ENCODE data around the gene CABCOCO1. TPM values are rescaled to one million over a fixed set of nuclear protein-coding genes. Genes with fewer than 3 reads are reported as not detected.
"Not testable (repeated sequence)": the region's sequence is repeated elsewhere in the genome, so short reads cannot be mapped to it uniquely, and the experiment has no call there.

Gene CABCOCO1
- total and polyA plus RNA-seq, 10 of the 15 experiments (the other 5 are each of a cell fraction or from before 2014, with no cell fraction given): not detected

- SMC1A ChIA-PET (ENCODE audit: uncharacterized antibody, unreplicated experiment); H3K27me3 ChIP-seq (replicated peaks in 1 of 2; ENCODE audit: control insufficient read depth in 2 of 2, insufficient read depth in 2 of 2, low read length in 1 of 2); BruUV-seq (replicated peaks); H3K9ac ChIP-seq (ENCODE audit: control insufficient read depth, insufficient read depth, low read length); H2AFZ ChIP-seq (ENCODE audit: control insufficient read depth, low read depth, low read length); H3K4me2 ChIP-seq (ENCODE audit: control insufficient read depth, insufficient read depth); H3K4me3 ChIP-seq; H3K79me2 ChIP-seq (ENCODE audit: control insufficient read depth, insufficient read depth, low read length); H3K27ac ChIP-seq (ENCODE audit: control insufficient read depth, insufficient read depth); RAD21 ChIA-PET (ENCODE audit: unreplicated experiment); POLR2A ChIA-PET; H3K9me3 ChIP-seq (replicated peaks; ENCODE audit: control insufficient read depth, insufficient read depth, low read length); H4K20me1 ChIP-seq (ENCODE audit: control insufficient read depth, insufficient read depth); intact Hi-C loops (cut with micrococcal nuclease; ENCODE audit: unreplicated experiment); DNase-seq (ENCODE audit: low read depth, low spot score); H3K36me3 ChIP-seq (ENCODE audit: control insufficient read depth in 2 of 2, insufficient read depth in 2 of 2, low read length in 1 of 2); FAIRE-seq; H3K4me1 ChIP-seq (ENCODE audit: control insufficient read depth, insufficient read depth, low read length); CTCF ChIA-PET; ATAC-seq: not testable (repeated sequence)
- WGBS (ENCODE audit: insufficient coverage, insufficient replicate concordance, low lambda C conversion rate, missing lambda C conversion rate): 0% methylated on average over 2 of the region's 2 CpGs
- in situ Hi-C loops (cut with MboI): loop anchor here (10.0 kb wide), 1 partner anchor 910 kb away; no protein-coding TSS in a partner anchor
Observed at GRCh38 chr10:61725221-61725620, 62.5 kb downstream of the CABCOCO1 start.

DNA sequence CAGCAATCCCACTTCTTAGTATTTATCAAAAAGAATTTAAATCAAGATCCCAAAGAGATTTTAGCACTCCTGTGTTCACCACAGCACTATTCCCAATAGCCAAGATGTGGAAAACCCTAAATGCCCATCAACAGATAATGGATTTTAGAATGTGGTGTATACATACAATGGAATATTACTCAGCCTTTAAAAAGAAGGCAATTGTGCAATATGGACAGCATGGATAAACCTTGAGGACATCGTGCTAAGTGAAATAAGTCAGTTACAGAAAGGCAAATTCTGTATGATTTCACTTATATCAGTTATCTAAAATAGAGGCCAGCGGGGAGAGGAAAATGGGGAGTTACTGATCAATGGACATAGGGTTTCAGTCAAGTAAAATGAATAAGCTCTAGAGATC lies 66.9 kb downstream of the CABCOCO1 start:
- Histone ChIP-seq H4K20me1 (ENCODE audit: control insufficient read depth, insufficient read depth) (no peaks in the 10 kb centered on the region), H3K4me3 (no peak overlapping the region), H3K9ac (ENCODE audit: control insufficient read depth, insufficient read depth, low read length) (no peak overlapping the region), H3K36me3 (ENCODE audit: control insufficient read depth in 2 of 2, insufficient read depth in 2 of 2, low read length in 1 of 2) (no peaks in the 10 kb centered on the region), H2AFZ (ENCODE audit: control insufficient read depth, low read depth, low read length) (no peak overlapping the region), H3K79me2 (ENCODE audit: control insufficient read depth, insufficient read depth, low read length) (no peaks in the 10 kb centered on the region), H3K4me1 (ENCODE audit: control insufficient read depth, insufficient read depth, low read length) (no peaks in the 10 kb centered on the region), H3K4me2 (ENCODE audit: control insufficient read depth, insufficient read depth) (no peak overlapping the region), H3K27me3 (replicated peaks in 1 of 2; ENCODE audit: control insufficient read depth in 2 of 2, insufficient read depth in 2 of 2, low read length in 1 of 2) (peaks cover 0 to 4% of the 10 kb centered on the region in 2 experiments; a peak in 1 of 4 replicates), H3K9me3 (replicated peaks; ENCODE audit: control insufficient read depth, insufficient read depth, low read length) (no peaks in the 10 kb centered on the region), H3K27ac (ENCODE audit: control insufficient read depth, insufficient read depth) (no peak overlapping the region)
- ChIA-PET SMC1A (ENCODE audit: uncharacterized antibody, unreplicated experiment) (no interaction called here), CTCF (interaction anchor here (0.8 kb wide), 1 partner anchor 590 kb away, joined by 3 read pairs; no protein-coding TSS in a partner anchor), POLR2A (no interaction called here), RAD21 (ENCODE audit: unreplicated experiment) (no interaction called here)
- BruUV-seq (replicated peaks): no TSS peak
- no peak for TF ChIP-seq NR2C1 (IDR thresholded peaks at IDR 0.05)
- no peak for TF ChIP-seq RAD21 (IDR thresholded peaks at IDR 0.05; ENCODE audit: insufficient read depth, low read depth, low read length)
- no peak for TF ChIP-seq CREB1 (IDR thresholded peaks at IDR 0.05; ENCODE audit: low read depth)
- TF ChIP-seq GABPA (IDR thresholded peaks at IDR 0.05; ENCODE audit: low read depth): no peak
- no peak for TF ChIP-seq CEBPB (IDR thresholded peaks at IDR 0.05; ENCODE audit: borderline replicate concordance in 1 of 2, low read depth in 2 of 2, low read length in 2 of 2)
- no peak for TF ChIP-seq SP1 (IDR thresholded peaks at IDR 0.05; ENCODE audit: low read depth, low read length)
- TF ChIP-seq CHD2 (IDR thresholded peaks at IDR 0.05; ENCODE audit: borderline replicate concordance, low read depth, low read length): no peak
- TF ChIP-seq, protein P1, sequence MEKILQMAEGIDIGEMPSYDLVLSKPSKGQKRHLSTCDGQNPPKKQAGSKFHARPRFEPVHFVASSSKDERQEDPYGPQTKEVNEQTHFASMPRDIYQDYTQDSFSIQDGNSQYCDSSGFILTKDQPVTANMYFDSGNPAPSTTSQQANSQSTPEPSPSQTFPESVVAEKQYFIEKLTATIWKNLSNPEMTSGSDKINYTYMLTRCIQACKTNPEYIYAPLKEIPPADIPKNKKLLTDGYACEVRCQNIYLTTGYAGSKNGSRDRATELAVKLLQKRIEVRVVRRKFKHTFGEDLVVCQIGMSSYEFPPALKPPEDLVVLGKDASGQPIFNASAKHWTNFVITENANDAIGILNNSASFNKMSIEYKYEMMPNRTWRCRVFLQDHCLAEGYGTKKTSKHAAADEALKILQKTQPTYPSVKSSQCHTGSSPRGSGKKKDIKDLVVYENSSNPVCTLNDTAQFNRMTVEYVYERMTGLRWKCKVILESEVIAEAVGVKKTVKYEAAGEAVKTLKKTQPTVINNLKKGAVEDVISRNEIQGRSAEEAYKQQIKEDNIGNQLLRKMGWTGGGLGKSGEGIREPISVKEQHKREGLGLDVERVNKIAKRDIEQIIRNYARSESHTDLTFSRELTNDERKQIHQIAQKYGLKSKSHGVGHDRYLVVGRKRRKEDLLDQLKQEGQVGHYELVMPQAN (conservative IDR thresholded peaks at IDR 0.05): no peak
- no peak for TF ChIP-seq FOXM1 (IDR thresholded peaks at IDR 0.05; ENCODE audit: low read depth, low read length)
- no peak for TF ChIP-seq BHLHE40 (IDR thresholded peaks at IDR 0.05; ENCODE audit: borderline replicate concordance in 1 of 2, low read depth in 2 of 2, low read length in 1 of 2)
- ATAC-seq: no peak
- no peak for FAIRE-seq
- intact Hi-C loops (cut with micrococcal nuclease; ENCODE audit: unreplicated experiment): no loop called here
- DNase-seq (ENCODE audit: low read depth, low spot score): no peak
- in situ Hi-C loops (cut with MboI): loop anchor here (10.0 kb wide), 1 partner anchor 915 kb away; no protein-coding TSS in a partner anchor
- 31% methylated on average over 2 of the region's 2 CpGs for WGBS (ENCODE audit: insufficient coverage, insufficient replicate concordance, low lambda C conversion rate, missing lambda C conversion rate)
